Activated T-cell treated with anti-CD3 and anti-CD28 coated beads, Interleukin-2, amount 50 U/mL, for 72 hours (primary cell): ENCODE data around the gene BEND3. TPM values are rescaled to one million over a fixed set of nuclear protein-coding genes. Genes with fewer than 3 reads are reported as not detected.

Experiments used
- ATAC-seq, 2 donors: fragments of 150-1000 bp; cut with Tn5 transposase; replicated peaks in 1 of 2; 2 replicates each; pipeline ENCODE4 v1.10.0; 2021; ENCODE audit warnings: moderate library complexity in 2 of 2, mild to moderate bottlenecking in 1 of 2
- DNase-seq, 2 donors: peaks; one replicate each; pipeline ENCODE4 v3.0.0; 2021 to 2022; ENCODE audit warnings: mixed read lengths in 1 of 2
- H3K27ac Mint-ChIP-seq: one replicate; pipeline ENCODE4 v1.8.0; 2022; ENCODE audit warnings: mild to moderate bottlenecking, moderate library complexity, mixed read lengths
- H3K27me3 Mint-ChIP-seq: one replicate; pipeline ENCODE4 v1.8.0; 2022; ENCODE audit warnings: low read depth, mixed read lengths
- H3K36me3 Mint-ChIP-seq, 2 donors: one replicate each; pipeline ENCODE4 v1.8.0; 2022; ENCODE audit warnings: mixed read lengths in 2 of 2, mild to moderate bottlenecking in 1 of 2; ENCODE audit not compliant: insufficient read depth in 2 of 2
- H3K4me1 Mint-ChIP-seq: one replicate; pipeline ENCODE4 v1.8.0; 2022; ENCODE audit warnings: low read depth, mixed read lengths
- H3K4me3 Mint-ChIP-seq, 2 donors: one replicate each; pipeline ENCODE4 v1.8.0; 2022; ENCODE audit warnings: mild to moderate bottlenecking in 2 of 2, mixed read lengths in 2 of 2, moderate library complexity in 2 of 2
- H3K9me3 Mint-ChIP-seq, 2 donors: one replicate each; pipeline ENCODE4 v1.8.0; 2022; ENCODE audit warnings: mixed read lengths in 2 of 2
- total RNA-seq, 2 donors: library from RNA; stranded (reverse); gene quantifications; one replicate each; pipeline ENCODE4 v1.2.3, GENCODE V29; 2022

The BEND3 gene
- total RNA-seq, 2 donors from 2014 or later, result 2.4 to 3.2 TPM

- H3K27ac Mint-ChIP-seq, result peak overlapping the region; percentile 52
- H3K36me3 Mint-ChIP-seq, result no peaks in the 10 kb centered on the region
- H3K4me1 Mint-ChIP-seq, result peaks cover 68% of the 10 kb centered on the region
- peak overlapping the region; percentile 31 to 64 for H3K4me3 Mint-ChIP-seq
- H3K9me3 Mint-ChIP-seq, result no peaks in the 10 kb centered on the region
- peak; percentile 63 to 69 for ATAC-seq
- DNase-seq, result peak; percentile 51 to 64
- H3K27me3 Mint-ChIP-seq, result no peaks in the 10 kb centered on the region
Observed at GRCh38 chr6:107064579-107065065, 50.7 kb downstream of the BEND3 start.

GRCh38 chr6:107062691-107063090 is 52.6 kb downstream of the BEND3 start:
- Mint-ChIP-seq H3K36me3 (no peaks in the 10 kb centered on the region), H3K4me1 (peaks cover 64% of the 10 kb centered on the region), H3K27ac (no peak overlapping the region), H3K27me3 (no peaks in the 10 kb centered on the region), H3K4me3 (peak overlapping the region; percentile 20 to 44), H3K9me3 (no peaks in the 10 kb centered on the region)
- DNase-seq (no peak), ATAC-seq (no peak)

GRCh38 chr6:107061125-107062020 is 53.9 kb downstream of the BEND3 start:
- Mint-ChIP-seq H3K27ac (peak overlapping the region; percentile 42), H3K4me3 (peak overlapping the region; percentile 69 to 75), H3K9me3 (no peaks in the 10 kb centered on the region), H3K27me3 (no peaks in the 10 kb centered on the region), H3K4me1 (peaks cover 51% of the 10 kb centered on the region), H3K36me3 (no peaks in the 10 kb centered on the region)
- peak; percentile 28 to 40 for ATAC-seq
- peak; percentile 8 to 19 for DNase-seq

GRCh38 chr6:107060704-107061103 is 54.6 kb downstream of the BEND3 start:
- Mint-ChIP-seq H3K9me3 (no peaks in the 10 kb centered on the region), H3K27me3 (no peaks in the 10 kb centered on the region), H3K4me3 (peak overlapping the region in 1 of 2 donors; percentile 75), H3K4me1 (peaks cover 44% of the 10 kb centered on the region), H3K27ac (no peak overlapping the region), H3K36me3 (no peaks in the 10 kb centered on the region)
- DNase-seq, result no peak
- no peak for ATAC-seq

- DNase-seq (no peak), ATAC-seq (no peak)
- peaks cover 33% of the 10 kb centered on the region for H3K4me1 Mint-ChIP-seq
- H3K27ac Mint-ChIP-seq, result no peak overlapping the region
- H3K4me3 Mint-ChIP-seq, result no peak overlapping the region
- H3K27me3 Mint-ChIP-seq, result no peaks in the 10 kb centered on the region
- no peaks in the 10 kb centered on the region for H3K36me3 Mint-ChIP-seq
- H3K9me3 Mint-ChIP-seq, result no peaks in the 10 kb centered on the region
Observed at GRCh38 chr6:107059606-107060005, 55.7 kb downstream of the BEND3 start.

- no peak for ATAC-seq
- no peak for DNase-seq
- H3K9me3 Mint-ChIP-seq, result no peaks in the 10 kb centered on the region
- H3K27me3 Mint-ChIP-seq, result no peaks in the 10 kb centered on the region
- peaks cover 18% of the 10 kb centered on the region for H3K4me1 Mint-ChIP-seq
- H3K27ac Mint-ChIP-seq, result no peak overlapping the region
- no peak overlapping the region for H3K4me3 Mint-ChIP-seq
- H3K36me3 Mint-ChIP-seq, result no peaks in the 10 kb centered on the region
Observed at GRCh38 chr6:107057679-107058078, 57.6 kb downstream of the BEND3 start.

GRCh38 chr6:107056796-107057195 is 58.5 kb downstream of the BEND3 start:
- Mint-ChIP-seq H3K9me3 (no peaks in the 10 kb centered on the region), H3K27ac (no peak overlapping the region)

GRCh38 chr6:107047807-107048206 is 67.5 kb downstream of the BEND3 start:
- no peaks in the 10 kb centered on the region for H3K4me1 Mint-ChIP-seq
- H3K9me3 Mint-ChIP-seq, result no peaks in the 10 kb centered on the region
- no peaks in the 10 kb centered on the region for H3K27me3 Mint-ChIP-seq
- no peak for ATAC-seq
- H3K4me3 Mint-ChIP-seq, result no peak overlapping the region
- no peaks in the 10 kb centered on the region for H3K36me3 Mint-ChIP-seq
- DNase-seq, result no peak
- no peak overlapping the region for H3K27ac Mint-ChIP-seq

More at GRCh38 chr6:107056796-107057195, 58.5 kb downstream of the BEND3 start:
- H3K27me3 Mint-ChIP-seq, result no peaks in the 10 kb centered on the region
- H3K4me3 Mint-ChIP-seq, result no peak overlapping the region
- H3K4me1 Mint-ChIP-seq, result peaks cover 10% of the 10 kb centered on the region
- DNase-seq, result no peak
- no peak for ATAC-seq
- H3K36me3 Mint-ChIP-seq, result no peaks in the 10 kb centered on the region

- DNase-seq (no peak), ATAC-seq (no peak)
- Mint-ChIP-seq H3K4me1 (peaks cover 6% of the 10 kb centered on the region), H3K27ac (no peak overlapping the region), H3K9me3 (no peaks in the 10 kb centered on the region), H3K4me3 (no peak overlapping the region), H3K27me3 (no peaks in the 10 kb centered on the region), H3K36me3 (no peaks in the 10 kb centered on the region)
Observed at GRCh38 chr6:107045826-107046675, 69.3 kb downstream of the BEND3 start.

GRCh38 chr6:107033126-107033525 is 82.2 kb downstream of the BEND3 start:
- Mint-ChIP-seq H3K36me3 (peaks cover 2 to 5% of the 10 kb centered on the region in 2 donors), H3K4me3 (peak overlapping the region in 1 of 2 donors; percentile 3), H3K27ac (no peak overlapping the region), H3K27me3 (no peaks in the 10 kb centered on the region), H3K9me3 (no peaks in the 10 kb centered on the region), H3K4me1 (peaks cover 43% of the 10 kb centered on the region)
- no peak for ATAC-seq
- no peak for DNase-seq

GRCh38 chr6:107032051-107032450 is 83.3 kb downstream of the BEND3 start:
- H3K4me1 Mint-ChIP-seq, result peaks cover 43% of the 10 kb centered on the region
- no peak overlapping the region for H3K4me3 Mint-ChIP-seq
- no peaks in the 10 kb centered on the region for H3K9me3 Mint-ChIP-seq
- H3K27me3 Mint-ChIP-seq, result no peaks in the 10 kb centered on the region
- no peak for ATAC-seq
- H3K27ac Mint-ChIP-seq, result no peak overlapping the region
- peaks cover 2 to 5% of the 10 kb centered on the region in 2 donors for H3K36me3 Mint-ChIP-seq
- no peak for DNase-seq

- Mint-ChIP-seq H3K27me3 (no peaks in the 10 kb centered on the region), H3K27ac (peak overlapping the region; percentile 60), H3K9me3 (peaks cover 0 to 2% of the 10 kb centered on the region in 2 donors), H3K4me3 (peak overlapping the region; percentile 92 to 98), H3K36me3 (peaks cover 2 to 3% of the 10 kb centered on the region in 2 donors), H3K4me1 (peaks cover 43% of the 10 kb centered on the region)
- no peak for DNase-seq
- ATAC-seq, result no peak
Observed at GRCh38 chr6:107030151-107030550, 85.2 kb downstream of the BEND3 start.

GRCh38 chr6:107026965-107027364 is 88.3 kb downstream of the BEND3 start:
- peaks cover 1 to 3% of the 10 kb centered on the region in 2 donors for H3K36me3 Mint-ChIP-seq
- peaks cover 0 to 2% of the 10 kb centered on the region in 2 donors for H3K9me3 Mint-ChIP-seq
- DNase-seq (no peak), ATAC-seq (no peak)
- no peak overlapping the region for H3K27ac Mint-ChIP-seq
- peaks cover 31% of the 10 kb centered on the region for H3K4me1 Mint-ChIP-seq
- H3K4me3 Mint-ChIP-seq, result peak overlapping the region; percentile 39 to 92
- no peaks in the 10 kb centered on the region for H3K27me3 Mint-ChIP-seq
